GM18873 (cell line): Measurements from ENCODE around the gene MBNL2.

Source experiments
- ATAC-seq: cut with Tn5 transposase; IDR thresholded peaks from one replicate; pipeline ENCODE4 v1.9.1; 2021; ENCODE audit warnings: mild to moderate bottlenecking, moderate library complexity, moderate number of reproducible peaks; ENCODE audit not compliant: unreplicated experiment, low FRiP score

MBNL2 gene

DNA sequence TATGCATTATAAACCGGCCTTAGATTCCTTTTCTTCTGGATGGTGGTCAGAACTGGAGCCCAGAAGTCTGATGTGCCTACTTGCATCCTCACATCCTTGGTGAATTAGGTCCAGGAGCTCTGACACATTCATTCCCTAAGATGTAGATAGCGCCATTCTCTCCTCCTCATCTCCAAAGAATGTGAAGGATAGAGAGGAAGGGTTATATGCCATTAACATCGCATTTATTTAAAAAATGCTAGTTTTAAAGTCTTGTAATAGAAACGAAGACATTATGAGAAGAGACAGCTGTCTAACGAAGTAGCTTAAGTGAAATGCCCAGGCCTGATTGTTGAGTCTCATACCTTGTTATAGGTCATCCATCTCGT, 9.7 kb downstream of the MBNL2 start:
- no peak for ATAC-seq

DNA sequence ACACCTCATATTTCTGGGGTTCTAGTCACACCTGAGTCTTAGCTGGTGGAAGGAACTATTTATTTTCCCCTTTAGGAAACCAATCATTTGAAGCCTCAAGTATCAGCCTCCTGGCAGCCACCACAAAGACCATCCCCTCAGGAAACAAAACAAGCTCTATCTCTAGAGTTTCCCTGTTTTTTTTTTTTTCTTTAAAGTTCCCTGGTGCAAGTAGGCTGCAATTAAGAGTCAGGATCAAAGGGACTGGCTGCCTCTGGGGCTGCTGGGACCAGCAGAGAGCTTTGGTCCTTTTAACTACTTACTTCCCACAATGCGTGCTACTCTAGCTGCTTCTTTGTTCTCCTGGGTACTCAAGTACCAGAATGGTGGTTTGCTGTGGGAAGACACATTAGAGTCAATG, 11.4 kb downstream of the MBNL2 start:
- ATAC-seq: no peak

DNA sequence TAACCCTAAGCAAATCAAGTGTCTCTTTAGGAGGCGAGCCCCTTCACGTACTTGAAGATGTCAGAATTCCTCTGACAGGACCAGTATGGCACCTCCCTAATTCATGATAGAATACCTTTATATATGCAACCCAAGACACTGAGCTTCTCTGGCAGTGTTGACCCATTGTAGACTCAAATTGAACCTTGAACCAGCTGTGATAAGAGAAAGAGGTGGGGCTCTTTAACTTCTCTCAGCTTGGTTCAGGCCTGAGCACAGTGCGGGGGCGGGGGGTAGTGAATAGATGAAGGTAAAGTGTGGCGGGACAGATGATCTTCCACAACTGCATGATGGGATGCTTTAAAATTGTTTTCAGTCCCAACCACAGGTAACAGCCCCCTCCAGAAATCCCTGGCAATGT, 12.1 kb downstream of the MBNL2 start:
- no peak for ATAC-seq

DNA sequence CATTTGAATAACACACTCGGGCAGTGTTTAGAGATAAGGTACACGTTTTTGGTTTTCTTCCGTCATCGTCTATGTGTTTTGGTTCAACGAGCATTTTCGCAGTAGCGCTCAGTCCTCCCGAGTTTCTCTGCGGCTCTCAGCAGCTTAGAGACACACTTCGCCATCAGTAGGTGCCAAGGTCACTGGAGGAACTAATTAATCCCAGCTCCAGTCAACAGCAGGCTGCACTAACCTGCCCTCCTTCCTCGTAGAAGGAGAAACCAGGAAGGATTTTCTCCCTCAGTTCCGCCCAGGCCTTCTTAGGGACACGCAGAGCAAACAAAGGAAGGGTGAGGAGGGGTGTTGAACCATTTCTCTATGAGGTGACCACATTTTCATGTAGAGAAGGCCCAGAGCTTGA, 12.6 kb downstream of the MBNL2 start:
- ATAC-seq: no peak

DNA sequence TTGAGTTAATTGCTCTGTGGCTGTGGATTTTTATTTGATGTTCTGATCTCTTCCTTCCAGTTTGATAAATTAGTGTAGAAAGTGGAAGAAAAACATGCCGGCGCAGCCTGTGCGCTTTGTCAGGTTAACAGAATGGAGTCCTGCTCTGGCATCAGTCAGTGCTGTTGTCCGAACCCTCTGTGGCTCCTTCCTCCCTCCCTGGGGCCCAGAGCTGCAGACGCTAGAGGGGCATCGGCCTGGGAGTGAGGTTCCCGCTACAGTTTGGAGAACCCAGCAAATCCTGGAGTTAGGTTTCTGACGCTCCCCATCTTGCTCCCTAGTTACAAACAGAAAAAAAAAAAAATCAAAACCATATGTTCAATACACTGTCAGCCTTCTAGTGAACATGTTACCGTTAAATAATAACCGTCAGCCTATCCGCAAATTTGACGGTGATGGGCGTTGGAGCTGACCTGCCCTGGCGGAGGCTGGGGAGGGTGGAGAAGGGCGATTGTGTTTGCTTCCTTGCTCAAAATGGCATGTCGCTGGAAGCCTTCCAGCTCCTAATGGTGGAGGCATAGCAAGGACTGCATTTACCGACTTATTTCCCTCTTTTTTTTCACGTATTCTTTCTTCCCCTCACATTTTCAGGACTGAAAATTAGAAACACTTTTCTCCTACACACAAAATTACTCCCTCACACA, 13.6 kb downstream of the MBNL2 start:
- ATAC-seq: no peak

DNA sequence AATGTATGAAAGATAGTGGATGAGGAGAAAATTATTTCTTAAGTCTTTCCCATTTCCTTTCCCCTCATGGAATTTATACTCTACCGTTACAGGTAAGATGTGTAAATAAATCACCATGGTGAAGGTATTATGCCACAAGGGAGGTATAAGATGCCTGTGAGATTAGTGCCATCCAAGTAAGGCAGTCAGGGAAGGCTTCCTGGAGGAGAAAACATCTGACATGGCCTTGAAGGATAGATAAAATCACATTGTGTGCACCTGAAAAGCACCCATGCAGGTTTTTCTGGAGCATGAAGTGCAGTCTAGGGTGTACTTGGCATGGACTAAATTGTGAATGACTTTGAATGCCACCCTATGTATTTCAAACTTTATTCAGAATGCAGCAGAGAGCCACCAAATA, 15.3 kb downstream of the MBNL2 start:
- no peak for ATAC-seq

DNA sequence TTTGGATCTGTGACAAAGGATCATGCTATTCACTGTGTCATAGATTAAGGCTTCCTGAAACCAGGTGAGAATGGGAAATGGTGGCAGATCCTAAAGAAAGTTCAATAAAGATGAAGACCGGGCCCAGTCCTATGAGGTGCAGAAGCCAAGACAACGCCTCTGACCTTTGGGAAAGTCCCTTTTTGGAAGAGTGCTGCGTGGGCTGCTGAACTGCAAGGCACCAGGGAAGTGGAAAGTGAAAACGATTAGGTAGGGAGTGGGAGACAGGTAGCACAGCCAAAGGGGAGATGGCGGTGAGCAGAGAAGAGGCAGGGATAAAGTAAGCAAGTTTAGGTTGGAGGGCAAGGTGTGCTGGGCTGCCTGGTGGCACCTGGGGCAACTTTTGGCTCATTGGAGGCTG, 16.3 kb downstream of the MBNL2 start:
- ATAC-seq: no peak

DNA sequence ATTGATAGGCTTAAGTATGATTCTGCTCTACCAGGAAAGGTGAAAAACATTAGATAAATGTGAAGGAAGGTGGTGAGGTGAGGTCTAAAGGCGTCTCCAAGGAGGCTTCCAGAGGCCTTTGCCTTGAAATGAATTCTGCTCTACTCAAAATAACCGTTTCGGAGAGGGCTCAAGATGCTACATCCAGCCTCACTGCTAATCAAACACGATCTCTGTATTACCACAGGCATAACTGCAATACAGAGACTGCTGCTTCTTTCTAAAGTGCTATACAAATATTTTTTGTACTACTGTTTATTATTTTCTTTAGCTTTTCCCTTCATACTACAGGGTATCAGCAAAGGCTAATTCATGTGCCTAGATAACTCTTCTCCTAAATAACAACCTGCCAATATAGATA, 16.8 kb downstream of the MBNL2 start:
- no peak for ATAC-seq

DNA sequence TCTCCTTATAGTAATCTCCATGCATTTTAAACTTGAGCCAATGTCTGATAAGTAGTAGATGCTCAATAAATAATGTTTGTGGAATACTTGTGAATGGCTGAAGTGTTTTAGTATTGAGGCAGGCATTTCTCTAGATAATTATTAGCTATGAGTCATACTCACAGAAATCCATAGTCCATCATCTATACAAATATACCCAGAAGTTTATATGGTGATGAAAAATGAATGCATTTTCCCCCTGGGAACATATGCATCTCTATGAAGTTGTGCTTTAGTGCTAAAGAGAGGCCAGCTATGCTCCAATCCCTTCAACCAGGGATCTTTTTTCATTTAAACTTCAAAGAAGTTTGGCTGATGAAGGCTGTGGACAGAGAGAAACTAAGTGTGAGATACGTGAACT, 17.2 kb downstream of the MBNL2 start:
- no peak for ATAC-seq

DNA sequence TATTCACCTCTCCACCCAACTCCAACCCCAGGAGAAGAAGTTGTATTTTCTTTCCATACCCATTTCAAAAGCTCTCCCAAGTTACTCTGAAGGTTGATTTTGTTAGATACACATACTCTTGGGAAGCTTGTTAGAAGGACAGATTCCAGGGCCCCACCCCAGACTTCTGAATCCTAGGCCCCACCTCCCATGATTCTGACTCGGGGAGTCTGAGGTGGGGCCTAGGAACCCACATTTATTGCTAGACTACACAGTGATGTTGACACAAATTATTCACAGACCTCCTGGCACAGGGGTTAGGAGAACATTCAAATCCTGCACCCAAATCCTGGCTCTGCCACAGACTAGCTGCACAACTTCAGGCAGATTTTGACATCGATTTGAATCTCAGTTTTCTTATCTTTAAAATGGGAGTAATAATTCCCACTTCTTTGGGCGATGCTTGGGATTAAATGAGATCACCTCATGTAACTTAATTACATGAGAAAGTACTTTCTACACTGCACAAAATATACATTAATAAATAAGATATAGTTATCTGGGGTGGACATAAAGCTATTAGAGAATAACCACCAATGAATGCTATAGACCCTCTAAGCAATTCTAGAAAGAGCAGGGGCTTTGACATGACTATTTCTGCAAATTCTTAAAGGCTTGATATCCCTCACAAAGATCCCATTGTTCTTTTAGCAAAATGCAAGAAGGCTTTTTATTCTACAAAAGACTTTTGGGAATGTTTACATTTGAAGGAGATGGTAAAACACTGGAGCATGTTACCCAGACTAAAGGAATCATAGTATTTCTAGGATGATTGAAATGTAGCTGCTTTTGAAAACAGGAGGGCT, 18.0 kb downstream of the MBNL2 start:
- no peak for ATAC-seq

DNA sequence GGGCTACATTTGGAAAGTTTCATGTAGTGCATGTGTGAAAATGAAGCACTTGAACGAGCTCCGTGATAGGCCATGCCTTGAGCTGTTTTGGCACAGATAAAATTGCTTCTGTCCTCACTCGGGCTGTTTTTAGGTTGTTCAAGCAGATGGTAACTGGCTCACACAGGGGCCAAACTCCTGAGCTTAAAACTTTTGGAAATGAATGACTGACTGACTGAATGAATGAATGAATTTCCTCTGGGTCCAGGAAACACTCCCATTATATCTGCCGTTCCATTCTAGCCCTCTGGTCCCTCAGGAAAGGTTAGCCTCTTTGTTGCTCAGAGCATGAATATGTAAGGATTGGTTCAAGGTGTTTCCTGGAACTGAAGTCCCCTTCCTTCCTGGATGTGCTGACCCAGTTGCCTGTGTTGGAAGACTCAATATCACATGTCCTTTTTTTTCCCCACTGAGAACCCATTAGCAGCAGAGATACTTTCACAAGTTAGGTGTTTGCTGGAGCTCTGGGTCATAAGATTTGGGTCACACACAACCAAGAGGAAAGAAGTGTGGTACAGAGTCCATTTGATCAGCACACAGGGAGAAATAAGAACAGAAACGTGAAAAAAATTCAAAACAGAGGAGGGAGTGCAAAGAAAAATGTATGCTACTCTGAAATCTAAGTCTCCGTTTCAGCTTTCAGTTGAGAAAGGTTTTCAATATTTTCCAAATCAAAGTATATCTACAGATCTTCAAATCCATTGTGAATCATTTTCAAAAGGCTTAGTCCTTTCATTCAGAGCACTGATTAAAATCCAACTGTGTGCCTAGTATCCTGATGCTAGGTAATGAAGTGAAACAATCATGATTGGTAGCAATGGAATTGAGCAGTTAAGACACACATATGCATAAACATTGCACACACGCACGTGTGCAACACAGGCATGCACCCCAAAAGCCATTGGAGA, 18.9 kb downstream of the MBNL2 start:
- ATAC-seq: no peak

DNA sequence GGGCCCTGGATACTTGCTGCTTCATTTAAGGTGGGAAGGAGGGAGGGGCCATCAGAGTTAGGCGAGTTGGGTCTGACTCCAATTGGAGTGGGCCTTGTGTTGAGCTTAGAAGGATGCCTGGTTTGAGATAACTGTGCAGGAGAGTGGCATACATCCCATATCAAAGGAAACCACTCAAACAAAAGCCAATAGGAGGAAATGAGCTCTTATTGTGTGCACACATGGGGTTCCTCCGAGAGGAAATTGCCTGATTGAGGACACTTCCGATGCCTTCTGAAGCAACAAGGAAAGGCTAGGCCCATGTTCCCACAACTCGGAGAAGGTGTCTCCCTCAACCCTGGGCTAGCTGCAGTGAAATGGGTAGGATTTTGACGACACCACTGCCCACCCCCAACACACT, 19.6 kb downstream of the MBNL2 start:
- no peak for ATAC-seq

DNA sequence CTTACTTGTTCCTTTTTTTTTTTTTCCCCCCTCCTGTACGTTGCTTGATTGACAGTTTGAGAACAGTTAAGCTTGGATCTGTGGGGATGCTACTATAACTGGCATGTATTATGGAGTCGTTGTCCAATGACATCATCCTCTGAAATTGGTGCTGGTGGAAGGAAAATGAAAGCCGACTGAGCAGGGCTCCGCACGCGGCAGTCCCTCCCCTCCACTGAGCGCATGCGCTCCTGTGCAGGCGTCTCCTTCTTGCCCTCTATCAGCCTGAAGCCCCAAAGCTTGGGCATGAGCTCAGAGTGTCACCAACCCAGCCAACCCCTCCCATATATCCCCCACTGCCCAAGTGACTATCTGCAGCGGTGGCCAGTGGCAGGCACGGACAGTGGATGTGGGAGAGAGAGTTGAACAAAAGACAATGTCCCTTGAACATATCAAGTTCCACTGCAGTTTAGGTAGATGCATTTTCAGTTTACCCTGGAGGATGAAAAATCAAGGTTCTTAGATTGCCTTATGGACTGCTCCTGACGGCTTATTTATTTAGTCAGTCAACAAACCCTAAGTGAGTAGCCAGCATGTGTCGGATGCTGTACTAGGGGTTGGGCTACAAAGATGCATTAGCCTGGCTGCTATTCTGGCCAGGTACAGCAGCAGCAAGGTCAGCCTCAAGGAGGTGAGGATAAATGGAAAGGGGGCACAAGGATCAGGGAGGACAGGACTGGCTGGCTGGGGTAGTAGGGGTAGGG, 20.8 kb downstream of the MBNL2 start:
- ATAC-seq: no peak

DNA sequence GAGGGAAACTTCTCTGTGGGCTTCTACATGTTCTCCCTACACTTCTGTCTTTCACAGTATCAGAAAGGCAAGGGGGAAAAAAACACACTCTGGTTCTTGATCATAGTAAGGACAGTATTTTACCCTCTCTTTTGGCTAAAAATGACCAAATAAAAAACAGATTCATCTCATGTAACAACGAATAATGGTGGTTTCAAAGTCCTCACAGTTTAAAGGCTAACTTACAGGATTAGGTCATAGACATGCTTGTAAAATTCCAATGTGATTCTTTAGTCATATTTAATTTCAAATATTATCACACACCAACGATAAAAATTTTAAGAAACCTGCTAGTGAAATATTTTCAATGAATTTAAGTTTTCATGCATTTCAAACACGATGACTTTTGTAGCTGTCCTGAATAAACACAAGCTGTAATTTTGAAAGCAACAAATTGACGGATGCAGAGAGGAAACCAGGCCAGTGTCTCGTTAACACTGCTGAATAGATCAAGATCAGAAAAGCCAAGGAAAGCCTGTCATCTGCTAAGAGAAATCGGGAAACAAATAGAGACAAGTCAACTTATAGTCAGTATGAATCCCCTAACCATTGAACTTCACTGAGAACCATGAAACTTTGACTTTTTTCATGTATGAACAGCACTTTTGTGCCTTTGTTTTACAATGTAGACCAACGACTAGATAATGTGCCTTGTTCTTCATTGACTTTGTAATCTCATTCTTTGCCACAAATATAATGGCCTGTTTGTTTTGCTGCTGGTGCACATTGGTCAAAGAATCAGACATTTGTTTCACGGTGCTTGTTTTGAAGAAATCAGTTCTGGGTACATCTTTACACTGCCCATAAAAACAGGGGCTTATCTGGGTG, 22.0 kb downstream of the MBNL2 start:
- no peak for ATAC-seq

DNA sequence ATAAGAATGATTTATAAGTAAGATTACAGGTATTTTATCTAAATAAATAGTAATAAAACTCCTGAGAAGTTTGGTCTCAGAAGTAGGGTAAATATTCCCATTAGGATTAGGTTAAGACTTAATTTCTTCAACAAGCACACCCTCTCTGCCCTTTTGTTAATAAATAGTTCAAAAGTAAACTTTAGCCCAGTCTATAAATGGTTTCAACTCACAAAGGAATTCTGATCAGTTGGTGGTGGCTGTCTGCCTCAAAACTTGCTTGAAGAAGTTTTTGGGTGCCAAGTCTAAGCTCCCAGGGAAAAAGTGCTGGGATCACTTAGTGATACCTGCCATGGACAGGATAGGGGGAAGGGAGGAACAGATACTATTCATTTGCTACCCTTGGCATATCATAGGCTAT, 22.9 kb downstream of the MBNL2 start:
- ATAC-seq: no peak

DNA sequence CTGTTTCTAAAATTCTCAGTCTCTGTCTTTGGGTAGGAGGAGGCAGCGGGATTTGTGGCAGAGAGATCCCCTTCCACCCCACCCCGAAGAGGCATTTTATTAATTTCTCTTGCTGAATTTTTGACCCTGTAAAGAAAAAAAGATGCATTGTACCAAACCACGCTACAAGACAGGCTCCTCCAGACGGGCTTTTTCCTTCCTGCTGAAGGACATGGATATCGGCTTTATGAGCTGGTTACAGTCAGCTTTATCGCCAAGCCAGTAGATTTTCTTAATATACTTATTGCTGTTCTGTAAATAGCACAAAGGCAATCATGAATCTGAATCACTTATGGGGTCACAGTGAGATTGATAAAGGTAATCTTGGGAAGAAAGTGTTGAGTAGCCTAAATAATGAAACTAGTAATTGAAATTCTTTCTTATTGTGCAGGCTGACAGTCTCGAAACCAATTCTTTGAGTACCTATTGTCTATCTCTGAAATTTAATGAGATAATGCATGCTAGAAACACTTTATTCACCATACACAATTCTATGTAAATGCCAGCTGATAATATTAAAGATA, 24.5 kb downstream of the MBNL2 start:
- no peak for ATAC-seq

DNA sequence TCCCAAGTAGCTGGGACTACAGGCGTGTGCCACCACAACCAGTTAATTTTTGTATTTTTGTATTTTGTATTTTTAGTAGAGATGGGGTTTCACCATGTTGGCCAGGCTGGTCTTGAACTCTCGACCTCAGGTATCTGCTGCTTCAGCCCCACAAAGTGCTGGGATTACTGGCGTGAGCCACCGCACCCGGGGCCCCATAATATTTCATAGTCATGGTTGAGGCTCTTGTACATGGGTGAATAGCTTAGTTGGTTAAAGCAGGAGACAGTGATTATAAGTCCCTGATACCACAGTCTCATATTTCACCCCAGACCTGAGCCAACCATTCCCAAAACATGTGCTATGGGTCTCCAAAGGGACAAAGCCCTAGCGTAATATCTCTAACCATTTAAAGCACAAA, 26.1 kb downstream of the MBNL2 start:
- ATAC-seq: no peak

DNA sequence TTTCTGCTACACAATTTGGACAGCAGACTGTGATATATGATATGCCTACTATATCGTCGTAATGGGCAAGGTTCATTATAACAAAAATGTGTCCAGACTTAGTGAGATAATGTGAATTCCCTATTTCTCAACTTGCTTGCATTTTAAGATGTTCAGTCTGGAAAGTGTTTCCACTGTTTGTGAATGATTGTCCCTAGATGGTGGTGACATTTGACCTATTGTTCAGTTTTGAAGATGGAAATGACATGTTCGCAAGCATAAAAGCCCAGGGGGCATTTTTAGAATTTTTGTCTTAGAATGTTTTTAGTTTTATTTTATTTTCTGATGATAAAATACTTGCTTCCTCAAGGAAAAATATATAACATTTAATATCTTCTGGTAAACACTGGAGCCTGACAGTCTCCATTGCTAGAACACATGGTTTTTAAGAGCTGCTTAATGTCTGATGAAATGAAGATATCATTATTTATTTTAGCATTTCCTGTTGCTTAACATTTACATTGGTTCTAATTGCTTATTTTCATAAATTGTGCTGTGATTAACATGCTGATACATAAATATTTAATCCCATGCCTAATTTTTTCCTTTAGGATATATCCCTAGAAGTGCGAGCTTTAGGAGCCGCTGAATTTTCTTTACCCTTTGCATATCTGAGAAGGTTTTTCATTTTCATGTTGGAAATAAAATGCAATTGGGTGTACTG, 27.1 kb downstream of the MBNL2 start:
- ATAC-seq: no peak
